IMR-90 (cell line): Measurements from ENCODE around the gene L3MBTL3. TPM values are rescaled to one million over a fixed set of nuclear protein-coding genes. Genes with fewer than 3 reads are reported as not detected.
A peak's percentile ranks its signal among the peaks of the same experiment; 100 is the strongest.
"Not testable (repeated sequence)": the region's sequence is repeated elsewhere in the genome, so short reads cannot be mapped to it uniquely, and the experiment has no call there.

ENCODE experiments used
- ATAC-seq: fragments of 200-7000 bp; cut with Tn5 transposase; 2 replicates; pipeline ENCODE4 v1.9.1; 2020; ENCODE audit warnings: low read depth, mild to moderate bottlenecking, moderate library complexity
- BruUV-seq: library from RNA; stranded (reverse); fragments of 400-500 nt; replicated peaks from 2 replicates; lab custom pipeline; 2021; lab: Mats Ljungman, UMichigan
- CTCF ChIA-PET: fragments of 300-600 bp; formaldehyde crosslinking; extraction: SDS; loops from one replicate; lab custom pipeline; 2021; ENCODE audit warnings: antibody characterized with exemption; lab: Yijun Ruan, JAX
- POLR2A ChIA-PET: fragments of 300-600 bp; sonication (Branson Sonifier 250); formaldehyde crosslinking; loops from one replicate; lab custom pipeline; 2022; ENCODE audit warnings: antibody characterized with exemption; ENCODE audit not compliant: unreplicated experiment; lab: Charles Lee
- DNase-seq: peaks from one replicate; pipeline ENCODE4 v3.0.0; 2013
- H2AFZ ChIP-seq: replicated peaks from 2 replicates; pipeline ENCODE3; 2013; ENCODE audit warnings: low read length, mild to moderate bottlenecking; ENCODE audit not compliant: poor library complexity
- H2AK5ac ChIP-seq: 2 replicates; pipeline ENCODE4 v1.6.1; 2013; ENCODE audit warnings: low read depth, low read length, inconsistent platforms
- H2AK9ac ChIP-seq: replicated peaks from 2 replicates; pipeline ENCODE3; 2013; ENCODE audit warnings: mild to moderate bottlenecking, low read depth, low read length, moderate library complexity; ENCODE audit not compliant: poor library complexity
- H2BK120ac ChIP-seq: 2 replicates; pipeline ENCODE4 v1.6.1; 2013; ENCODE audit warnings: low read depth, low read length, inconsistent platforms
- H2BK15ac ChIP-seq: 3 replicates; pipeline ENCODE4 v1.6.1; 2013; ENCODE audit warnings: low read depth, low read length, inconsistent platforms
- H2BK20ac ChIP-seq: 2 replicates; pipeline ENCODE4 v1.6.1; 2013; ENCODE audit warnings: low read depth, mild to moderate bottlenecking, inconsistent platforms, low read length, moderate library complexity
- H2BK5ac ChIP-seq: 2 replicates; pipeline ENCODE4 v1.6.1; 2013; ENCODE audit warnings: mild to moderate bottlenecking, low read depth, low read length, inconsistent platforms; ENCODE audit not compliant: poor library complexity, severe bottlenecking
- H3K14ac ChIP-seq: replicated peaks from 2 replicates; pipeline ENCODE4 v1.6.1; 2013; ENCODE audit warnings: low read depth, low read length, inconsistent platforms
- H3K18ac ChIP-seq: 2 replicates; pipeline ENCODE4 v1.6.1; 2013; ENCODE audit warnings: low read depth, low read length, control low read depth
- H3K23ac ChIP-seq: 2 replicates; pipeline ENCODE4 v1.6.1; 2013; ENCODE audit warnings: low read depth, low read length, inconsistent platforms
- H3K27ac ChIP-seq: 2 replicates; pipeline ENCODE4 v1.5.1; 2013; ENCODE audit warnings: mild to moderate bottlenecking, control low read depth, low read length; ENCODE audit not compliant: insufficient read depth
- H3K27me3 ChIP-seq: 2 replicates; pipeline ENCODE4 v1.6.1; 2013; ENCODE audit warnings: low read length; ENCODE audit not compliant: control insufficient read depth, insufficient read depth
- H3K36me3 ChIP-seq: 2 replicates; pipeline ENCODE4 v1.6.1; 2013; ENCODE audit warnings: low read length, mixed read lengths; ENCODE audit not compliant: control insufficient read depth, insufficient read depth
- H3K4ac ChIP-seq: 2 replicates; pipeline ENCODE4 v1.6.1; 2013; ENCODE audit warnings: low read depth, low read length, inconsistent platforms
- H3K4me1 ChIP-seq: 2 replicates; pipeline ENCODE4 v1.6.1; 2013; ENCODE audit warnings: low read length, mixed read lengths; ENCODE audit not compliant: control insufficient read depth, insufficient read depth
- H3K4me2 ChIP-seq: 2 replicates; pipeline ENCODE4 v1.6.1; 2013; ENCODE audit warnings: low read depth, mild to moderate bottlenecking, control low read depth, low read length, moderate library complexity
- H3K4me3 ChIP-seq: 2 replicates; pipeline ENCODE4 v1.5.1; 2013; ENCODE audit warnings: low read depth, mild to moderate bottlenecking, control low read depth, low read length, moderate library complexity; ENCODE audit not compliant: insufficient read depth
- H3K56ac ChIP-seq: 2 replicates; pipeline ENCODE4 v1.6.1; 2013; ENCODE audit warnings: low read length, inconsistent platforms; ENCODE audit not compliant: insufficient read depth; ENCODE audit errors: extremely low read depth
- H3K79me1 ChIP-seq, 2 experiments: 2 replicates each; pipeline ENCODE4 v1.6.1; 2013; ENCODE audit warnings: low read length in 2 of 2, inconsistent platforms in 1 of 2, low read depth in 1 of 2
- H3K9ac ChIP-seq: 2 replicates; pipeline ENCODE4 v1.6.1; 2013; ENCODE audit warnings: low read depth, low read length, control low read depth
- H3K9me1 ChIP-seq: 2 replicates; pipeline ENCODE4 v1.6.1; 2013; ENCODE audit warnings: low read length, inconsistent platforms; ENCODE audit not compliant: insufficient read depth
- H3K9me3 ChIP-seq: 2 replicates; pipeline ENCODE4 v1.6.1; 2013; ENCODE audit warnings: low read length; ENCODE audit not compliant: control insufficient read depth, insufficient read depth
- H4K20me1 ChIP-seq: 2 replicates; pipeline ENCODE4 v1.6.1; 2013; ENCODE audit warnings: low read length, inconsistent platforms; ENCODE audit not compliant: insufficient read depth
- H4K5ac ChIP-seq: 2 replicates; pipeline ENCODE4 v1.6.1; 2013; ENCODE audit warnings: mild to moderate bottlenecking, low read depth, low read length, control low read depth
- H4K8ac ChIP-seq, 2 experiments: 2 replicates each; pipeline ENCODE4 v1.6.1; 2013; ENCODE audit warnings: low read depth in 2 of 2, low read length in 2 of 2, control low read depth in 1 of 2, inconsistent platforms in 1 of 2
- H4K91ac ChIP-seq: 2 replicates; pipeline ENCODE4 v1.6.1; 2013; ENCODE audit warnings: low read depth, low read length, inconsistent platforms; ENCODE audit not compliant: insufficient read depth
- CEBPB ChIP-seq: IDR thresholded peaks from 2 replicates; pipeline ENCODE4 v1.6.1; 2012; ENCODE audit warnings: low read depth, low read length, improper control_type of control experiment
- CHD1 ChIP-seq: IDR thresholded peaks from 2 replicates; pipeline ENCODE4 v1.6.1; 2012; ENCODE audit warnings: low read depth, low read length, improper control_type of control experiment
- ELK1 ChIP-seq: fragments of 150-350 bp; IDR thresholded peaks from 2 replicates; pipeline ENCODE4 v1.6.1; 2016; ENCODE audit warnings: low read depth, mild to moderate bottlenecking, low read length, moderate library complexity, borderline replicate concordance
- WGBS, 2 experiments: methylation state at CpG; one replicate each; pipeline versions ENCODE4 v1.1.5 to v1.1.7; 2013; ENCODE audit warnings: missing lambda C conversion rate in 2 of 2; ENCODE audit not compliant: insufficient read length in 1 of 2; ENCODE audit errors: extremely low coverage in 2 of 2; 5-methylcytosine and 5-hydroxymethylcytosine counted together
- dilution Hi-C: fragments of 300-500 bp; cut with HindIII; formaldehyde crosslinking; loops from one replicate; pipeline ENCODE4 v1.14.3; 2018; ENCODE audit warnings: low sequenced_read_pairs; ENCODE audit not compliant: unreplicated experiment
- in situ Hi-C: fragments of 300-500 bp; cut with MboI; formaldehyde crosslinking; loops from 3 replicates; pipeline ENCODE4 v1.14.3; 2019; ENCODE audit warnings: low sequenced_read_pairs, inconsistent platforms, mixed read lengths
- intact Hi-C: fragments of 100-400 bp; cut with micrococcal nuclease; formaldehyde crosslinking; loops from 2 replicates; pipeline ENCODE4 v1.10.0; 2022
- polyA plus RNA-seq, 3 experiments: library from polyadenylated mRNA; depleted of rRNA; stranded (reverse); fragments of >200 nt; gene quantifications; 2 replicates each; pipeline ENCODE4 v1.2.3, GENCODE V29; 2012; ENCODE audit warnings: low replicate concordance in 1 of 3
- total RNA-seq: library from RNA; depleted of rRNA; stranded (reverse); fragments of >200 nt; gene quantifications from 2 replicates; pipeline ENCODE4 v1.2.3, GENCODE V29; 2012

L3MBTL3 gene
- total and polyA plus RNA-seq, 2 of the 4 experiments (the other 2 are of a cell fraction), result 7.2 to 10.9 TPM

GRCh38 chr6:130167655-130168054, 149.3 kb downstream of the L3MBTL3 start:
- Histone ChIP-seq H2AK9ac (no peak overlapping the region), H3K27me3 (no peaks in the 10 kb centered on the region), H3K56ac (no peak overlapping the region), H4K5ac (no peak overlapping the region), H3K9ac (no peak overlapping the region), H2BK120ac (no peak overlapping the region), H3K4ac (no peak overlapping the region), H3K9me3 (no peaks in the 10 kb centered on the region), H2AFZ (no peak overlapping the region), H3K27ac (no peak overlapping the region), H3K79me1 (no peaks in the 10 kb centered on the region), H3K4me1 (no peaks in the 10 kb centered on the region), H3K14ac (no peak overlapping the region), H3K23ac (no peak overlapping the region), H4K8ac (no peak overlapping the region), H3K9me1 (no peaks in the 10 kb centered on the region), H2BK15ac (no peak overlapping the region), H3K36me3 (no peaks in the 10 kb centered on the region), H2AK5ac (no peak overlapping the region), H2BK5ac (no peak overlapping the region), H3K4me3 (no peak overlapping the region), H4K91ac (no peak overlapping the region), H3K4me2 (no peak overlapping the region; the same call in 1 of the 2 replicates), H2BK20ac (no peak overlapping the region), H3K18ac (no peak overlapping the region), H4K20me1 (no peaks in the 10 kb centered on the region)
- BruUV-seq, result no TSS peak
- POLR2A ChIA-PET, result no interaction called here
- ATAC-seq, result peak; percentile 75
- dilution Hi-C loops, result no loop called here
- in situ Hi-C loops, result no loop called here
- CTCF ChIA-PET, result interaction anchor here (1.0 kb wide), 1 partner anchor 20 kb away, joined by 4 read pairs; no protein-coding TSS in a partner anchor
- peak; percentile 83 for DNase-seq
- intact Hi-C loops, result no loop called here
- TF ChIP-seq CEBPB, result peak; percentile 92
- TF ChIP-seq CHD1, result no peak
- no peak for TF ChIP-seq ELK1
- 26% methylated on average over 3 of the region's 5 CpGs; no CpG with 5 or more reads in 1 of the 2 experiments for WGBS, 2 experiments

- dilution Hi-C loops, H3K23ac ChIP-seq, H3K27ac ChIP-seq, BruUV-seq, H3K14ac ChIP-seq, H3K27me3 ChIP-seq, H2AK9ac ChIP-seq, H3K18ac ChIP-seq, CTCF ChIA-PET, H3K4me2 ChIP-seq, DNase-seq, intact Hi-C loops, H2AFZ ChIP-seq, H4K8ac ChIP-seq, H4K91ac ChIP-seq, H2BK20ac ChIP-seq, H4K5ac ChIP-seq, H3K4me1 ChIP-seq, H3K79me1 ChIP-seq, H3K9me1 ChIP-seq, H3K9me3 ChIP-seq, H2BK15ac ChIP-seq, H3K56ac ChIP-seq, H2BK5ac ChIP-seq, H3K9ac ChIP-seq, POLR2A ChIA-PET, H2BK120ac ChIP-seq, H4K20me1 ChIP-seq, H2AK5ac ChIP-seq, H3K36me3 ChIP-seq, ATAC-seq, in situ Hi-C loops, H3K4ac ChIP-seq, H3K4me3 ChIP-seq: not testable (repeated sequence)
- WGBS, 2 experiments, result no CpG with 5 or more reads among the region's 4 CpGs
These were observed 151.8 kb downstream of the L3MBTL3 start for GRCh38 chr6:130170160-130170559.
